ENCODE results near the gene NLE1. TPM values are rescaled to one million over a fixed set of nuclear protein-coding genes. Genes with fewer than 3 reads are reported as not detected.
A peak's percentile ranks its signal among the peaks of the same experiment; 100 is the strongest.
"Not testable (repeated sequence)": the region's sequence is repeated elsewhere in the genome, so short reads cannot be mapped to it uniquely, and the experiment has no call there.

NLE1 gene
- 30.0 TPM for total RNA-seq

GRCh38 chr17:35141681-35142466 is at the start of gene NLE1:
Gene NLE1 (minus strand): TSS chr17:35142303. CDS start chr17:35142275, 28 bp downstream.
- peak; percentile 87 for DNase-seq

- DNase-seq: no peak
Measured at GRCh38 chr17:35191001-35191695, 49.0 kb upstream of the NLE1 start.

GRCh38 chr17:35189291-35189690 is 47.2 kb upstream of the NLE1 start:
- DNase-seq: no peak

- no peak for DNase-seq
Measured at GRCh38 chr17:35188111-35188510, 46.0 kb upstream of the NLE1 start.

GRCh38 chr17:35187481-35187880 is 45.4 kb upstream of the NLE1 start:
- DNase-seq: no peak

- no peak for DNase-seq
Measured at GRCh38 chr17:35185849-35186248, 43.7 kb upstream of the NLE1 start.

GRCh38 chr17:35184274-35184673 is 42.2 kb upstream of the NLE1 start:
- DNase-seq: no peak

GRCh38 chr17:35183332-35183731 is 41.2 kb upstream of the NLE1 start:
- DNase-seq: no peak

GRCh38 chr17:35179379-35179778 is 37.3 kb upstream of the NLE1 start:
- DNase-seq: not testable (repeated sequence)

GRCh38 chr17:35176897-35177296 is 34.8 kb upstream of the NLE1 start:
- DNase-seq: no peak

- no peak for DNase-seq
Measured at GRCh38 chr17:35175638-35176415, 33.7 kb upstream of the NLE1 start.

GRCh38 chr17:35174835-35175334 is 32.8 kb upstream of the NLE1 start:
- DNase-seq: no peak

- not testable (repeated sequence) for DNase-seq
Measured at GRCh38 chr17:35172321-35172720, 30.2 kb upstream of the NLE1 start.

GRCh38 chr17:35171834-35172233 is 29.7 kb upstream of the NLE1 start:
- no peak for DNase-seq

GRCh38 chr17:35170968-35171771 is 29.1 kb upstream of the NLE1 start:
- peak; percentile 12 for DNase-seq

GRCh38 chr17:35169835-35170363 is 27.8 kb upstream of the NLE1 start:
- DNase-seq: no peak

- DNase-seq: no peak
Measured at GRCh38 chr17:35167666-35168065, 25.6 kb upstream of the NLE1 start.

- no peak for DNase-seq
Measured at GRCh38 chr17:35167046-35167445, 24.9 kb upstream of the NLE1 start.

- no peak for DNase-seq
Measured at GRCh38 chr17:35166526-35166925, 24.4 kb upstream of the NLE1 start.

- DNase-seq: no peak
Measured at GRCh38 chr17:35164716-35165115, 22.6 kb upstream of the NLE1 start.

- DNase-seq: no peak
Measured at GRCh38 chr17:35163886-35164285, 21.8 kb upstream of the NLE1 start.

GRCh38 chr17:35162755-35163154 is 20.7 kb upstream of the NLE1 start:
- no peak for DNase-seq
